Spleen (tissue), 11 donors: ENCODE results near the gene KDM6A. TPM values are rescaled to one million over a fixed set of nuclear protein-coding genes. Genes with fewer than 3 reads are reported as not detected.
"Not testable (repeated sequence)": the region's sequence is repeated elsewhere in the genome, so short reads cannot be mapped to it uniquely, and the experiment has no call there.

Experiments used
- DNase-seq: peaks from one replicate; pipeline ENCODE4 v3.0.0-alpha.2; 2020
- H3K27ac ChIP-seq, 8 donors: fragments of 200-600 bp; sonication (generic) in 7 of 8; 1 replicate in 4 of 8; 2 replicates in 4 of 8; pipeline versions ENCODE4 v1.5.0 to v1.8.0; 2016 to 2021; ENCODE audit warnings: inconsistent platforms in 4 of 8, mild to moderate bottlenecking in 4 of 8, moderate library complexity in 1 of 8
- H3K27me3 ChIP-seq, 7 donors: fragments of 200-600 bp; sonication (generic) in 6 of 7; replicated peaks in 1 of 7; 1 replicate in 4 of 7; 2 replicates in 3 of 7; pipeline versions ENCODE4 v1.5.0 to v1.8.0; 2016 to 2021; ENCODE audit warnings: inconsistent platforms in 3 of 7, mild to moderate bottlenecking in 1 of 7
- H3K36me3 ChIP-seq, 6 donors: fragments of 200-600 bp; sonication (generic) in 5 of 6; 1 replicate in 4 of 6; 2 replicates in 2 of 6; pipeline versions ENCODE4 v1.5.0 to v1.8.0; 2016 to 2021; ENCODE audit warnings: inconsistent platforms in 2 of 6
- H3K4me1 ChIP-seq, 6 donors: fragments of 200-600 bp; sonication (generic) in 5 of 6; 1 replicate in 3 of 6; 2 replicates in 3 of 6; pipeline versions ENCODE4 v1.5.0 to v1.8.0; 2016 to 2021; ENCODE audit warnings: inconsistent platforms in 3 of 6
- H3K4me3 ChIP-seq, 8 donors: fragments of 200-600 bp; sonication (generic) in 7 of 8; 1 replicate in 4 of 8; 2 replicates in 4 of 8; pipeline versions ENCODE4 v1.5.0 to v1.8.0; 2016 to 2021; ENCODE audit warnings: inconsistent platforms in 4 of 8, mild to moderate bottlenecking in 4 of 8, moderate library complexity in 2 of 8
- H3K9me3 ChIP-seq, 8 donors: fragments of 200-600 bp; sonication (generic) in 7 of 8; 1 replicate in 4 of 8; 2 replicates in 4 of 8; pipeline versions ENCODE4 v1.5.0 to v1.8.0; 2016 to 2021; ENCODE audit warnings: inconsistent platforms in 4 of 8
- CTCF ChIP-seq, 11 experiments: fragments of 200-600 bp in 7 of 11; fragments of 450-650 bp in 4 of 11; sonication (generic) in 4 of 11; IDR thresholded peaks in 8 of 11; conservative IDR thresholded peaks in 3 of 11; 1 replicate in 7 of 11; 2 replicates in 4 of 11; pipeline versions ENCODE4 v1.4.0 to v1.8.0; 2016 to 2021; ENCODE audit warnings: antibody characterized with exemption in 11 of 11, inconsistent platforms in 4 of 11, mild to moderate bottlenecking in 1 of 11
- POLR2A ChIP-seq, 3 donors: fragments of 450-650 bp; IDR thresholded peaks; one replicate each; pipeline ENCODE4 v1.5.1; 2017; ENCODE audit warnings: antibody characterized with exemption in 3 of 3, mild to moderate bottlenecking in 1 of 3
- POLR2AphosphoS5 ChIP-seq, 3 donors: sonication (generic); formaldehyde crosslinking; IDR thresholded peaks; one replicate each; pipeline ENCODE4 v1.5.1; 2017; ENCODE audit warnings: antibody characterized with exemption in 3 of 3
- WGBS, 5 donors: extraction: QIAGEN DNeasy Blood & Tissue Kit in 3 of 5; methylation state at CpG; one replicate each; pipeline versions ENCODE4 v1.1.5 to v1.1.7; 2013 to 2018; 5-methylcytosine and 5-hydroxymethylcytosine counted together
- intact Hi-C: fragments of 100-400 bp; cut with DNase I; formaldehyde crosslinking; loops from one replicate; pipeline ENCODE4 v1.15.0; 2023; ENCODE audit warnings: low total_unique reads
- polyA plus RNA-seq, 3 donors: library from polyadenylated mRNA; stranded (reverse); fragments of 200-250 nt; gene quantifications; one replicate each; pipeline ENCODE4 v1.2.1, GENCODE V29; 2013
- total RNA-seq, 7 donors: library from RNA; depleted of rRNA in 3 of 7; stranded (reverse); fragments of >200 nt in 3 of 7; fragmentation: NEBNext Ultra II Directional in 4 of 7; extraction: Animal tissue kit (Norgen Biotek cat#: 25700) in 4 of 7; gene quantifications; one replicate each; pipeline versions ENCODE4 v1.1.0 to v1.2.1, GENCODE V29; 2016 to 2021
- donor health status: healthy with polysubstance abuse.
- donor health status: DM: no; HTN: no; CAD: no; lungs with moderate emphysema.
- donor health status: DM: no; HTN: no; CAD: no.
- donor health status: Bipolar disorder and iron deficiency.
- donor health status: healthy.
- donor health status: DM: no; HTN: no; CAD: no.
- donor health status: DM: yes; HTN: yes; CAD: no.

KDM6A gene
- total and polyA plus RNA-seq, 10 donors = 8.0 to 68.2 (median 47.9) TPM

DNA sequence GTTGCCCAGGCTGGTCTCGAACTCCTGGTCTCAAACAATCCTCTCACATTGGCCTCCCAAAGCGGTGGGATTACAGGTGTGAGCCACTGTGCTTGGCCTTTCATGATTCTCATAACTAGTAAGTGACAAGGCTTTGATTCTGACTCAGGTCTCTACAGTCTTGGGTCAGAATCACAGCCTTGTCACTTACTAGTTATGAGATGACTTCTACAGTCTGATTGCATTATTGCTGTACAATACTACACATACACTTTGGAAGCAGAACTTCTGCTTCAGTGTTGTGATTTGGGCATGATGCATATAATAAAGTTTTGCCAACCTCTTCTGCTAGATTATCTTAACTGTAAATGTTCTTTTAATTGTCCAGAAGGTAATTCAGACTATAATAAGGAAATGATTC is 123.3 kb downstream of the KDM6A start:
- no peak overlapping the region for H3K27ac ChIP-seq

GRCh38 chrX:44997282-44997812 is 124.4 kb downstream of the KDM6A start:
- H3K4me3 ChIP-seq = peak overlapping the region in 1 of 8 donors; percentile 19
- DNase-seq = no peak
- intact Hi-C loops = no loop called here
- TF ChIP-seq CTCF (IDR thresholded peaks at IDR 0.05 in 8 of 11, conservative IDR thresholded peaks at IDR 0.05 in 3 of 11) = no peak
- peak in 1 of 3 donors; percentile 20 for TF ChIP-seq POLR2AphosphoS5 (IDR thresholded peaks at IDR 0.05)
- TF ChIP-seq POLR2A (IDR thresholded peaks at IDR 0.05) = no peak
- H3K27ac ChIP-seq = peak overlapping the region in 5 of 8 donors; percentile 1 to 53 (median 37)
- H3K4me1 ChIP-seq = peaks cover 16 to 59% (median 37%) of the 10 kb centered on the region in 6 donors
- 53 to 76% (median 57%) methylated on average over 6 to 10 of the region's 10 CpGs for WGBS, 5 donors
- peaks cover 0 to 9% (median 0%) of the 10 kb centered on the region in 6 donors for H3K36me3 ChIP-seq
- no peaks in the 10 kb centered on the region for H3K27me3 ChIP-seq
- H3K9me3 ChIP-seq = no peaks in the 10 kb centered on the region

More for the DNA sequence above, 123.3 kb downstream of the KDM6A start:
- H3K27me3 ChIP-seq = no peaks in the 10 kb centered on the region
- intact Hi-C loops = no loop called here
- WGBS, 5 donors = 86 to 92% (median 90%) methylated on average over 2 of the region's 2 CpGs
- H3K4me3 ChIP-seq = no peak overlapping the region
- H3K9me3 ChIP-seq = no peaks in the 10 kb centered on the region
- H3K36me3 ChIP-seq = peaks cover 0 to 9% (median 0%) of the 10 kb centered on the region in 6 donors
- no peak for DNase-seq
- TF ChIP-seq CTCF (IDR thresholded peaks at IDR 0.05 in 8 of 11, conservative IDR thresholded peaks at IDR 0.05 in 3 of 11) (no peak), POLR2AphosphoS5 (IDR thresholded peaks at IDR 0.05) (no peak), POLR2A (IDR thresholded peaks at IDR 0.05) (no peak)
- H3K4me1 ChIP-seq = peaks cover 6 to 48% (median 28%) of the 10 kb centered on the region in 6 donors

GRCh38 chrX:44997888-44998287 is 124.9 kb downstream of the KDM6A start:
- H3K36me3 ChIP-seq = peaks cover 0 to 9% (median 0%) of the 10 kb centered on the region in 6 donors
- peaks cover 17 to 64% (median 39%) of the 10 kb centered on the region in 6 donors for H3K4me1 ChIP-seq
- H3K4me3 ChIP-seq = peak overlapping the region in 1 of 8 donors; percentile 19
- WGBS, 5 donors = 5 to 20% (median 8%) methylated on average over 1 of the region's 1 CpG
- H3K9me3 ChIP-seq = no peaks in the 10 kb centered on the region
- intact Hi-C loops = no loop called here
- no peak for DNase-seq
- H3K27me3 ChIP-seq = no peaks in the 10 kb centered on the region
- peak overlapping the region in 5 of 8 donors; percentile 1 to 53 (median 37) for H3K27ac ChIP-seq
- TF ChIP-seq POLR2AphosphoS5 (IDR thresholded peaks at IDR 0.05) (no peak), POLR2A (IDR thresholded peaks at IDR 0.05) (no peak), CTCF (IDR thresholded peaks at IDR 0.05 in 8 of 11, conservative IDR thresholded peaks at IDR 0.05 in 3 of 11) (no peak)

- WGBS, 5 donors = 87 to 94% (median 91%) methylated on average over 7 to 8 of the region's 8 CpGs
These were observed 126.2 kb downstream of the KDM6A start for GRCh38 chrX:44999237-44999636.

GRCh38 chrX:44999872-45000271 is 126.9 kb downstream of the KDM6A start:
- H3K36me3 ChIP-seq, intact Hi-C loops, H3K27me3 ChIP-seq, H3K27ac ChIP-seq, H3K9me3 ChIP-seq, DNase-seq, H3K4me3 ChIP-seq: not testable (repeated sequence)
- 87 to 100% (median 93%) methylated on average over 3 of the region's 3 CpGs for WGBS, 5 donors
- H3K4me1 ChIP-seq = peaks cover 20 to 67% (median 42%) of the 10 kb centered on the region in 6 donors

More at GRCh38 chrX:44999237-44999636, 126.2 kb downstream of the KDM6A start:
- H3K27me3 ChIP-seq, intact Hi-C loops, H3K36me3 ChIP-seq, H3K27ac ChIP-seq, H3K9me3 ChIP-seq, H3K4me3 ChIP-seq: not testable (repeated sequence)
- peaks cover 20 to 67% (median 42%) of the 10 kb centered on the region in 6 donors for H3K4me1 ChIP-seq
- peak; percentile 61 for DNase-seq
